K562 (cell line): ENCODE data around the gene SLMAP. TPM values are rescaled to one million over a fixed set of nuclear protein-coding genes. Genes with fewer than 3 reads are reported as not detected.

Source experiments
- ATAC-seq: fragments of 200-7000 bp; cut with Tn5 transposase; 3 replicates; pipeline ENCODE4 v1.9.1; 2020; ENCODE audit warnings: moderate library complexity
- BruUV-seq: library from RNA; stranded (reverse); fragments of 400-500 nt; replicated peaks from 2 replicates; lab custom pipeline; 2021; lab: Mats Ljungman, UMichigan
- CTCF ChIA-PET: fragments of 300-600 bp; formaldehyde crosslinking; extraction: SDS; loops from one replicate; lab custom pipeline; 2021; ENCODE audit warnings: low intra/inter-chr PET ratio; lab: Yijun Ruan, JAX
- POLR2A ChIA-PET: fragments of 300-600, 350-650 bp; sonication (Branson Sonifier 250); formaldehyde crosslinking; extraction: SDS; loops from one replicate; lab custom pipeline; 2021; ENCODE audit warnings: antibody characterized with exemption, inconsistent platforms; lab: Yijun Ruan, JAX
- DNase-seq, 4 experiments: peaks; one replicate each; pipeline versions ENCODE4 v3.0.0 to v3.0.0-alpha.2; 2011 to 2018; ENCODE audit warnings: low spot score in 3 of 4, mixed read lengths in 3 of 4; ENCODE audit errors: extremely low read depth in 1 of 4
- FAIRE-seq: peaks from 2 replicates; lab custom pipeline; 2011; peaks lifted over from hg19 to GRCh38; lab: Jason Lieb, UNC
- H2AFZ ChIP-seq: 2 replicates; pipeline ENCODE4 v1.6.0; 2011; ENCODE audit warnings: low read depth, low read length, control low read depth, inconsistent platforms
- H3K27ac ChIP-seq: fragments of 200-600 bp; 3 replicates; pipeline ENCODE4 v1.8.0; 2011; ENCODE audit warnings: low read depth, mild to moderate bottlenecking, control low read depth, inconsistent platforms, low read length, moderate library complexity, mixed read lengths; ENCODE audit errors: extremely low read depth
- H3K27me3 ChIP-seq, 2 experiments: fragments of 300-600 bp in 1 of 2; 2 replicates in 1 of 2; 3 replicates in 1 of 2; pipeline versions ENCODE4 v1.6.0 to v1.8.0; 2011; ENCODE audit warnings: inconsistent platforms in 2 of 2, low read length in 2 of 2, mild to moderate bottlenecking in 1 of 2, mixed read lengths in 1 of 2, moderate library complexity in 1 of 2; ENCODE audit not compliant: control insufficient read depth in 2 of 2, insufficient read depth in 2 of 2
- H3K36me3 ChIP-seq: fragments of 300-600 bp; 3 replicates; pipeline ENCODE4 v1.8.0; 2011; ENCODE audit warnings: mild to moderate bottlenecking, low read length, inconsistent platforms; ENCODE audit not compliant: control insufficient read depth, insufficient read depth
- H3K4me1 ChIP-seq, 2 experiments: fragments of 200-600 bp in 1 of 2; replicated peaks in 1 of 2; 2 replicates in 1 of 2; 3 replicates in 1 of 2; pipeline versions ENCODE4 v1.5.1 to v1.8.0; 2011; ENCODE audit warnings: inconsistent platforms in 2 of 2, low read length in 2 of 2, mild to moderate bottlenecking in 1 of 2, mixed read lengths in 1 of 2, moderate library complexity in 1 of 2; ENCODE audit not compliant: control insufficient read depth in 2 of 2, insufficient read depth in 2 of 2
- H3K4me2 ChIP-seq: 2 replicates; pipeline ENCODE4 v1.6.1; 2011; ENCODE audit warnings: low read length, control low read depth, inconsistent platforms, mixed read lengths; ENCODE audit not compliant: insufficient read depth
- H3K4me3 ChIP-seq: fragments of 200-600 bp; sonication (generic), shearing (Covaris generic); 2 replicates; pipeline ENCODE4 v1.5.1; 2016; ENCODE audit warnings: control low read depth, inconsistent platforms
- H3K79me2 ChIP-seq: fragments of 200-600 bp; 3 replicates; pipeline ENCODE4 v1.8.0; 2011; ENCODE audit warnings: low read length, inconsistent platforms; ENCODE audit not compliant: control insufficient read depth, insufficient read depth
- H3K9ac ChIP-seq, 2 experiments: 2 replicates each; pipeline versions ENCODE4 v1.6.0 to v1.6.1; 2011; ENCODE audit warnings: low read depth in 2 of 2, low read length in 2 of 2, control low read depth in 1 of 2, inconsistent platforms in 1 of 2, mild to moderate bottlenecking in 1 of 2, mixed read lengths in 1 of 2; ENCODE audit not compliant: insufficient read depth in 1 of 2
- H3K9me1 ChIP-seq: one replicate; pipeline ENCODE4 v1.6.0; 2011; ENCODE audit warnings: inconsistent platforms, mild to moderate bottlenecking, low read length, moderate library complexity; ENCODE audit not compliant: control insufficient read depth, insufficient read depth
- H3K9me3 ChIP-seq: replicated peaks from 2 replicates; pipeline ENCODE4 v1.5.1; 2011; ENCODE audit warnings: low read depth, low read length, inconsistent platforms; ENCODE audit not compliant: control insufficient read depth, insufficient read depth
- H4K20me1 ChIP-seq: replicated peaks from 2 replicates; pipeline ENCODE4 v1.6.1; 2011; ENCODE audit warnings: low read length, inconsistent platforms, mixed read lengths; ENCODE audit not compliant: control insufficient read depth, insufficient read depth
- C11orf30 ChIP-seq: fragments of 450-650 bp; IDR thresholded peaks from 2 replicates; pipeline ENCODE4 v1.6.1; 2016; ENCODE audit warnings: low read depth, mild to moderate bottlenecking
- CEBPG ChIP-seq, 3 experiments: fragments of 200-800 bp in 1 of 3; sonication (Bioruptor generic) in 1 of 3; sonication (generic) in 1 of 3; formaldehyde crosslinking in 1 of 3; IDR thresholded peaks in 2 of 3; conservative IDR thresholded peaks in 1 of 3; 2 replicates each; pipeline versions ENCODE4 v1.6.1 to v1.8.0; 2016 to 2022; ENCODE audit warnings: missing compliant biosample characterization in 2 of 3, missing genetic modification characterization in 2 of 3, mild to moderate bottlenecking in 1 of 3, missing genetic modification reagents in 1 of 3
- ETS2 ChIP-seq: IDR thresholded peaks from 2 replicates; pipeline ENCODE4 v1.6.1; 2016; ENCODE audit warnings: borderline replicate concordance, missing genetic modification characterization, mild to moderate bottlenecking, moderate library complexity, missing compliant biosample characterization; ENCODE audit not compliant: poor library complexity, severe bottlenecking
- FOS ChIP-seq: IDR thresholded peaks from 3 replicates; pipeline ENCODE4 v1.6.1; 2011; ENCODE audit not compliant: insufficient read length; ENCODE audit errors: extremely low read depth
- GATAD2A ChIP-seq: fragments of 450-650 bp; IDR thresholded peaks from 2 replicates; pipeline ENCODE4 v1.6.1; 2017
- HDAC6 ChIP-seq: IDR thresholded peaks from 2 replicates; pipeline ENCODE4 v1.6.1; 2012; ENCODE audit warnings: low read depth, mild to moderate bottlenecking, control low read depth, inconsistent platforms, low read length, moderate library complexity
- U2AF1 ChIP-seq: fragments of 200-400 bp; formaldehyde crosslinking; optimal IDR thresholded peaks from 2 replicates; pipeline ENCODE3; 2017; ENCODE audit warnings: mild to moderate bottlenecking, low read depth, low read length, moderate library complexity
- ZNF311 ChIP-seq: fragments of 250-450 bp; sonication (Bioruptor Pico); IDR thresholded peaks from 2 replicates; pipeline ENCODE4 v1.4.0; 2020; ENCODE audit warnings: mild to moderate bottlenecking, moderate library complexity
- WGBS: fragments of 100-300 bp; shearing (Covaris generic); methylation state at CpG from one replicate; pipeline ENCODE4 v1.1.6; 2016; ENCODE audit warnings: low coverage, mixed read lengths; ENCODE audit not compliant: insufficient coverage; ENCODE audit errors: missing lambda C conversion rate; 5-methylcytosine and 5-hydroxymethylcytosine counted together
- in situ Hi-C: fragments of 300-500 bp; cut with MboI; formaldehyde crosslinking; loops from 4 replicates; pipeline ENCODE4 v1.15.0; 2018; ENCODE audit warnings: inconsistent platforms, mixed read lengths
- intact Hi-C: fragments of 100-400 bp; cut with micrococcal nuclease; formaldehyde crosslinking; loops from 2 replicates; pipeline ENCODE4 v1.14.2; 2022
- polyA plus RNA-seq, 8 experiments: library from polyadenylated mRNA; depleted of rRNA in 4 of 8; stranded (reverse) in 5 of 8; unstranded in 3 of 8; fragments of >200 nt; fragmentation: Nextera tagmentation in 2 of 8; fragmentation: Illumina TruSeq in 1 of 8; extraction: Ambion mirVana in 2 of 8; extraction: Trizol in 1 of 8; gene quantifications; 2 replicates each; pipeline versions ENCODE4 v1.2.1 to v1.2.3, GENCODE V29; 2011 to 2014; ENCODE audit warnings: inconsistent platforms in 1 of 8, missing spikeins in 1 of 8
- total RNA-seq, 7 experiments: library from RNA; depleted of rRNA in 6 of 7; stranded (reverse); fragments of >200 nt in 6 of 7; fragmentation: Illumina TruSeq in 2 of 7; extraction: Trizol in 2 of 7; gene quantifications; 2 replicates each; pipeline versions ENCODE4 v1.2.1 to v1.2.3, GENCODE V29; 2011 to 2021; ENCODE audit warnings: low replicate concordance in 1 of 7
- TF ChIP-seq, protein P1 (sequence below): fragments of 450-650 bp; formaldehyde crosslinking; IDR thresholded peaks from 2 replicates; pipeline ENCODE4 v1.4.0; 2022; ENCODE audit warnings: missing genetic modification characterization
- TF ChIP-seq, protein P2 (sequence below), 2 experiments: fragments of 450-650 bp; IDR thresholded peaks; 2 replicates each; pipeline ENCODE4 v1.6.1; 2016
- TF ChIP-seq, protein P3 (sequence below): fragments of 450-650 bp; IDR thresholded peaks from 2 replicates; pipeline ENCODE4 v1.6.1; 2018; ENCODE audit not compliant: partially characterized antibody
- TF ChIP-seq, protein P4 (sequence below): fragments of 250-450 bp; sonication (Bioruptor Pico); IDR thresholded peaks from 2 replicates; pipeline ENCODE4 v1.8.0; 2021; ENCODE audit warnings: borderline replicate concordance, mild to moderate bottlenecking, moderate library complexity; ENCODE audit not compliant: poor library complexity, severe bottlenecking

Gene SLMAP
- total and polyA plus RNA-seq, 9 of the 15 experiments (the other 6 are each of a cell fraction or from before 2014, with no cell fraction given): 12.1 to 50.7 (median 28.3) TPM

DNA sequence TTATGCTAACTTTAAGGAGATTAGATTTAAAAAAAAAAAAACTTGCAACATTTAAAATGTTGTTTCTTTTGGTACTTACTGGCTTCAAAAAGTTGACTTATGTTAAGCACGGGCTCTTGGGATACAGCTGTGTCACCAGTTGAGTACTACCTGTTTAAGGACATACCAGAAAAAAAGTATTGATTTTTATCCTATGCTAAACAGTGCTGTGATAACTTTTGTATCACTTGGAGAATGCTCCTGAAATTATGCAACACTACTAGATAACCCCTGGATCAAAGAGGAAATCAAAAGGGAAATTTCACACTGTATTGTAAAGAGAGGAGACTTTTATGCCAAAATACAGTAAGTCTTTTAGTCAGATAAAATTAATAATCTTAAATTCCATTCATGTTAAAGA is 77.7 kb downstream of the SLMAP start:
- H3K4me2 ChIP-seq: no peak overlapping the region
- ATAC-seq (no peak), FAIRE-seq (no peak), DNase-seq (no peak)
- no peaks in the 10 kb centered on the region for H3K27me3 ChIP-seq
- TF ChIP-seq ZNF311 (no peak), FOS (no peak), GATAD2A (no peak), ETS2 (no peak), U2AF1 (no peak), HDAC6 (no peak), CEBPG (CRISPR knock-in tag; IDR thresholded peaks at IDR 0.05) (no peak), CEBPG (tag; conservative IDR thresholded peaks at IDR 0.05 in 1 of 2, IDR thresholded peaks at IDR 0.05 in 1 of 2) (no peak), C11orf30 (no peak)
- TF ChIP-seq, protein P1, sequence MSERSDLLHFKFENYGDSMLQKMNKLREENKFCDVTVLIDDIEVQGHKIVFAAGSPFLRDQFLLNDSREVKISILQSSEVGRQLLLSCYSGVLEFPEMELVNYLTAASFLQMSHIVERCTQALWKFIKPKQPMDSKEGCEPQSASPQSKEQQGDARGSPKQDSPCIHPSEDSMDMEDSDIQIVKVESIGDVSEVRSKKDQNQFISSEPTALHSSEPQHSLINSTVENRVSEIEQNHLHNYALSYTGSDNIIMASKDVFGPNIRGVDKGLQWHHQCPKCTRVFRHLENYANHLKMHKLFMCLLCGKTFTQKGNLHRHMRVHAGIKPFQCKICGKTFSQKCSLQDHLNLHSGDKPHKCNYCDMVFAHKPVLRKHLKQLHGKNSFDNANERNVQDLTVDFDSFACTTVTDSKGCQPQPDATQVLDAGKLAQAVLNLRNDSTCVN (CRISPR knock-in tag): no peak
- TF ChIP-seq, protein P2, sequence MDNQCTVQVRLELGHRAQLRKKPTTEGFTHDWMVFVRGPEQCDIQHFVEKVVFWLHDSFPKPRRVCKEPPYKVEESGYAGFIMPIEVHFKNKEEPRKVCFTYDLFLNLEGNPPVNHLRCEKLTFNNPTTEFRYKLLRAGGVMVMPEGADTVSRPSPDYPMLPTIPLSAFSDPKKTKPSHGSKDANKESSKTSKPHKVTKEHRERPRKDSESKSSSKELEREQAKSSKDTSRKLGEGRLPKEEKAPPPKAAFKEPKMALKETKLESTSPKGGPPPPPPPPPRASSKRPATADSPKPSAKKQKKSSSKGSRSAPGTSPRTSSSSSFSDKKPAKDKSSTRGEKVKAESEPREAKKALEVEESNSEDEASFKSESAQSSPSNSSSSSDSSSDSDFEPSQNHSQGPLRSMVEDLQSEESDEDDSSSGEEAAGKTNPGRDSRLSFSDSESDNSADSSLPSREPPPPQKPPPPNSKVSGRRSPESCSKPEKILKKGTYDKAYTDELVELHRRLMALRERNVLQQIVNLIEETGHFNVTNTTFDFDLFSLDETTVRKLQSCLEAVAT (IDR thresholded peaks at IDR 0.05): no peak
- TF ChIP-seq, protein P3, sequence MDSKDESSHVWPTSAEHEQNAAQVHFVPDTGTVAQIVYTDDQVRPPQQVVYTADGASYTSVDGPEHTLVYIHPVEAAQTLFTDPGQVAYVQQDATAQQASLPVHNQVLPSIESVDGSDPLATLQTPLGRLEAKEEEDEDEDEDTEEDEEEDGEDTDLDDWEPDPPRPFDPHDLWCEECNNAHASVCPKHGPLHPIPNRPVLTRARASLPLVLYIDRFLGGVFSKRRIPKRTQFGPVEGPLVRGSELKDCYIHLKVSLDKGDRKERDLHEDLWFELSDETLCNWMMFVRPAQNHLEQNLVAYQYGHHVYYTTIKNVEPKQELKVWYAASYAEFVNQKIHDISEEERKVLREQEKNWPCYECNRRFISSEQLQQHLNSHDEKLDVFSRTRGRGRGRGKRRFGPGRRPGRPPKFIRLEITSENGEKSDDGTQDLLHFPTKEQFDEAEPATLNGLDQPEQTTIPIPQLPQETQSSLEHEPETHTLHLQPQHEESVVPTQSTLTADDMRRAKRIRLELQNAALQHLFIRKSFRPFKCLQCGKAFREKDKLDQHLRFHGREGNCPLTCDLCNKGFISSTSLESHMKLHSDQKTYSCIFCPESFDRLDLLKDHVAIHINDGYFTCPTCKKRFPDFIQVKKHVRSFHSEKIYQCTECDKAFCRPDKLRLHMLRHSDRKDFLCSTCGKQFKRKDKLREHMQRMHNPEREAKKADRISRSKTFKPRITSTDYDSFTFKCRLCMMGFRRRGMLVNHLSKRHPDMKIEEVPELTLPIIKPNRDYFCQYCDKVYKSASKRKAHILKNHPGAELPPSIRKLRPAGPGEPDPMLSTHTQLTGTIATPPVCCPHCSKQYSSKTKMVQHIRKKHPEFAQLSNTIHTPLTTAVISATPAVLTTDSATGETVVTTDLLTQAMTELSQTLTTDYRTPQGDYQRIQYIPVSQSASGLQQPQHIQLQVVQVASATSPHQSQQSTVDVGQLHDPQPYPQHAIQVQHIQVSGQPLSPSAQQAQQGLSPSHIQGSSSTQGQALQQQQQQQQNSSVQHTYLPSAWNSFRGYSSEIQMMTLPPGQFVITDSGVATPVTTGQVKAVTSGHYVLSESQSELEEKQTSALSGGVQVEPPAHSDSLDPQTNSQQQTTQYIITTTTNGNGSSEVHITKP: no peak
- TF ChIP-seq, protein P4, sequence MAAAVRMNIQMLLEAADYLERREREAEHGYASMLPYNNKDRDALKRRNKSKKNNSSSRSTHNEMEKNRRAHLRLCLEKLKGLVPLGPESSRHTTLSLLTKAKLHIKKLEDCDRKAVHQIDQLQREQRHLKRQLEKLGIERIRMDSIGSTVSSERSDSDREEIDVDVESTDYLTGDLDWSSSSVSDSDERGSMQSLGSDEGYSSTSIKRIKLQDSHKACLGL: no peak
- BruUV-seq: no TSS peak
- H3K36me3 ChIP-seq: peaks cover 16% of the 10 kb centered on the region; the same call in 2 of the 3 replicates
- no peaks in the 10 kb centered on the region; a peak in 1 of 5 replicates for H3K4me1 ChIP-seq
- CTCF ChIA-PET: no interaction called here
- no peaks in the 10 kb centered on the region for H3K9me1 ChIP-seq
- 100% methylated on average over 1 of the region's 1 CpG for whole genome bisulfite sequencing
- no peaks in the 10 kb centered on the region for H3K9me3 ChIP-seq
- H3K4me3 ChIP-seq: no peak overlapping the region
- no peak overlapping the region for H3K9ac ChIP-seq
- H4K20me1 ChIP-seq: no peaks in the 10 kb centered on the region
- H2AFZ ChIP-seq: no peak overlapping the region
- POLR2A ChIA-PET: interaction anchor here (1.7 kb wide), 1 partner anchor 10 kb away, joined by 3 read pairs; no protein-coding TSS in a partner anchor
- H3K79me2 ChIP-seq: peaks cover 3% of the 10 kb centered on the region; the same call in 2 of the 3 replicates
- H3K27ac ChIP-seq: no peak overlapping the region
- in situ Hi-C loops (loop anchor here (5.0 kb wide), 1 partner anchor 446 kb away; no protein-coding TSS in a partner anchor), intact Hi-C loops (no loop called here)
